Activated naive CD4-positive, alpha-beta T cell treated with anti-CD3 and anti-CD28 coated beads, Interleukin-2, amount 10 ng/mL, durations not matched to agents 7 days and 5 days (primary cell): ENCODE measurements around the gene DAZAP1.

Source experiments
- CTCF ChIA-PET: fragments of 350-600 bp; sonication (Branson Sonifier 250); formaldehyde crosslinking; loops from one replicate; lab custom pipeline; 2021; ENCODE audit warnings: antibody characterized with exemption; lab: Charles Lee
- DNase-seq: peaks from one replicate; pipeline ENCODE4 v3.0.0-alpha.2; 2020
- H3K27ac Mint-ChIP-seq: one replicate; pipeline ENCODE4 v1.8.0; 2021; ENCODE audit warnings: mild to moderate bottlenecking, moderate library complexity, mixed read lengths
- H3K27me3 Mint-ChIP-seq: one replicate; pipeline ENCODE4 v1.8.0; 2021; ENCODE audit warnings: mild to moderate bottlenecking, mixed read lengths
- H3K36me3 Mint-ChIP-seq: one replicate; pipeline ENCODE4 v1.8.0; 2021; ENCODE audit warnings: mixed read lengths
- H3K4me1 Mint-ChIP-seq: one replicate; pipeline ENCODE4 v1.8.0; 2021; ENCODE audit warnings: mixed read lengths
- H3K4me3 Mint-ChIP-seq: one replicate; pipeline ENCODE4 v1.8.0; 2021; ENCODE audit warnings: mild to moderate bottlenecking, moderate library complexity, mixed read lengths
- H3K9me3 Mint-ChIP-seq: one replicate; pipeline ENCODE4 v1.8.0; 2021; ENCODE audit warnings: mixed read lengths

Gene DAZAP1

GRCh38 chr19:1460033-1460995 lies 52.9 kb downstream of the DAZAP1 start:
- H3K9me3 Mint-ChIP-seq = no peaks in the 10 kb centered on the region
- peaks cover 6% of the 10 kb centered on the region for H3K4me1 Mint-ChIP-seq
- CTCF ChIA-PET = no interaction called here
- no peak overlapping the region for H3K27ac Mint-ChIP-seq
- DNase-seq = no peak
- H3K36me3 Mint-ChIP-seq = no peaks in the 10 kb centered on the region
- H3K4me3 Mint-ChIP-seq = no peak overlapping the region
- peaks cover 59% of the 10 kb centered on the region for H3K27me3 Mint-ChIP-seq

GRCh38 chr19:1461862-1462261 lies 54.5 kb downstream of the DAZAP1 start:
- H3K27ac Mint-ChIP-seq = no peak overlapping the region
- no peaks in the 10 kb centered on the region for H3K4me1 Mint-ChIP-seq
- H3K9me3 Mint-ChIP-seq = no peaks in the 10 kb centered on the region
- no peaks in the 10 kb centered on the region for H3K36me3 Mint-ChIP-seq
- DNase-seq = no peak
- peaks cover 59% of the 10 kb centered on the region for H3K27me3 Mint-ChIP-seq
- CTCF ChIA-PET = no interaction called here
- H3K4me3 Mint-ChIP-seq = no peak overlapping the region

- Mint-ChIP-seq H3K27ac (no peak overlapping the region), H3K36me3 (no peaks in the 10 kb centered on the region), H3K27me3 (peaks cover 55% of the 10 kb centered on the region), H3K4me1 (peaks cover 6% of the 10 kb centered on the region), H3K9me3 (no peaks in the 10 kb centered on the region), H3K4me3 (no peak overlapping the region)
- CTCF ChIA-PET = interaction anchor here (1.2 kb wide), 1 partner anchor 49 kb away, joined by 3 read pairs; no protein-coding TSS in a partner anchor
- DNase-seq = peak; percentile 52
These were observed 58.0 kb downstream of the DAZAP1 start for GRCh38 chr19:1465191-1466016.

- CTCF ChIA-PET = interaction anchor here (1.2 kb wide), 1 partner anchor 48 kb away, joined by 3 read pairs; no protein-coding TSS in a partner anchor
- Mint-ChIP-seq H3K4me1 (peaks cover 6% of the 10 kb centered on the region), H3K4me3 (no peak overlapping the region), H3K27me3 (peaks cover 61% of the 10 kb centered on the region), H3K27ac (no peak overlapping the region), H3K36me3 (no peaks in the 10 kb centered on the region), H3K9me3 (no peaks in the 10 kb centered on the region)
- DNase-seq = no peak
These were observed 58.7 kb downstream of the DAZAP1 start for GRCh38 chr19:1466018-1466460.

GRCh38 chr19:1466461-1467214 lies 59.3 kb downstream of the DAZAP1 start:
- H3K4me3 Mint-ChIP-seq = no peak overlapping the region
- CTCF ChIA-PET = interaction anchor here (1.2 kb wide), 1 partner anchor 48 kb away, joined by 3 read pairs; no protein-coding TSS in a partner anchor

GRCh38 chr19:1467215-1467489 lies 59.8 kb downstream of the DAZAP1 start:
- Mint-ChIP-seq H3K27me3 (peaks cover 73% of the 10 kb centered on the region), H3K4me1 (peaks cover 17% of the 10 kb centered on the region), H3K27ac (no peak overlapping the region), H3K36me3 (no peaks in the 10 kb centered on the region), H3K4me3 (no peak overlapping the region), H3K9me3 (no peaks in the 10 kb centered on the region)
- CTCF ChIA-PET = no interaction called here
- DNase-seq = no peak

More at GRCh38 chr19:1466461-1467214, 59.3 kb downstream of the DAZAP1 start:
- no peak overlapping the region for H3K27ac Mint-ChIP-seq
- DNase-seq = no peak
- H3K9me3 Mint-ChIP-seq = no peaks in the 10 kb centered on the region
- peaks cover 67% of the 10 kb centered on the region for H3K27me3 Mint-ChIP-seq
- no peaks in the 10 kb centered on the region for H3K36me3 Mint-ChIP-seq
- peaks cover 12% of the 10 kb centered on the region for H3K4me1 Mint-ChIP-seq

GRCh38 chr19:1467490-1468273 lies 60.3 kb downstream of the DAZAP1 start:
- no peaks in the 10 kb centered on the region for H3K36me3 Mint-ChIP-seq
- H3K27me3 Mint-ChIP-seq = peaks cover 78% of the 10 kb centered on the region
- no peaks in the 10 kb centered on the region for H3K9me3 Mint-ChIP-seq
- CTCF ChIA-PET = no interaction called here
- DNase-seq = no peak
- no peak overlapping the region for H3K27ac Mint-ChIP-seq
- no peak overlapping the region for H3K4me3 Mint-ChIP-seq
- peaks cover 17% of the 10 kb centered on the region for H3K4me1 Mint-ChIP-seq

- peaks cover 84% of the 10 kb centered on the region for H3K27me3 Mint-ChIP-seq
- H3K36me3 Mint-ChIP-seq = no peaks in the 10 kb centered on the region
- peak overlapping the region; percentile 33 for H3K4me3 Mint-ChIP-seq
- H3K9me3 Mint-ChIP-seq = no peaks in the 10 kb centered on the region
- H3K4me1 Mint-ChIP-seq = peaks cover 20% of the 10 kb centered on the region
- CTCF ChIA-PET = no interaction called here
- no peak overlapping the region for H3K27ac Mint-ChIP-seq
- DNase-seq = no peak
These were observed 61.0 kb downstream of the DAZAP1 start for GRCh38 chr19:1468274-1468820.

- peaks cover 20% of the 10 kb centered on the region for H3K4me1 Mint-ChIP-seq
- H3K27me3 Mint-ChIP-seq = peaks cover 86% of the 10 kb centered on the region
- H3K9me3 Mint-ChIP-seq = no peaks in the 10 kb centered on the region
- H3K27ac Mint-ChIP-seq = peak overlapping the region; percentile 19
- DNase-seq = peak; percentile 41
- H3K36me3 Mint-ChIP-seq = no peaks in the 10 kb centered on the region
- H3K4me3 Mint-ChIP-seq = no peak overlapping the region
- CTCF ChIA-PET = no interaction called here
These were observed 61.5 kb downstream of the DAZAP1 start for GRCh38 chr19:1468821-1469254.

GRCh38 chr19:1469255-1470054 lies 62.1 kb downstream of the DAZAP1 start:
- H3K4me3 Mint-ChIP-seq = no peak overlapping the region
- H3K4me1 Mint-ChIP-seq = peaks cover 20% of the 10 kb centered on the region
- CTCF ChIA-PET = no interaction called here
- no peaks in the 10 kb centered on the region for H3K9me3 Mint-ChIP-seq
- H3K27ac Mint-ChIP-seq = no peak overlapping the region
- no peaks in the 10 kb centered on the region for H3K36me3 Mint-ChIP-seq
- peak; percentile 50 for DNase-seq
- peaks cover 87% of the 10 kb centered on the region for H3K27me3 Mint-ChIP-seq

- no peak overlapping the region for H3K27ac Mint-ChIP-seq
- H3K27me3 Mint-ChIP-seq = peaks cover 82% of the 10 kb centered on the region
- H3K4me3 Mint-ChIP-seq = peak overlapping the region; percentile 66
- no peaks in the 10 kb centered on the region for H3K9me3 Mint-ChIP-seq
- peaks cover 20% of the 10 kb centered on the region for H3K4me1 Mint-ChIP-seq
- H3K36me3 Mint-ChIP-seq = no peaks in the 10 kb centered on the region
- no peak for DNase-seq
- CTCF ChIA-PET = no interaction called here
These were observed 62.6 kb downstream of the DAZAP1 start for GRCh38 chr19:1470055-1470304.

GRCh38 chr19:1470305-1471009 lies 63.1 kb downstream of the DAZAP1 start:
- peaks cover 20% of the 10 kb centered on the region for H3K4me1 Mint-ChIP-seq
- H3K4me3 Mint-ChIP-seq = peak overlapping the region; percentile 66
- H3K9me3 Mint-ChIP-seq = no peaks in the 10 kb centered on the region
- CTCF ChIA-PET = no interaction called here
- no peak overlapping the region for H3K27ac Mint-ChIP-seq
- no peaks in the 10 kb centered on the region for H3K36me3 Mint-ChIP-seq
- DNase-seq = peak; percentile 87
- peaks cover 77% of the 10 kb centered on the region for H3K27me3 Mint-ChIP-seq
